ENCODE results near the gene EIF4EBP3.

GRCh38 chr5:140596321-140596741 lies 48.9 kb downstream of the EIF4EBP3 start:
- no peak for TF ChIP-seq CTCF (conservative IDR thresholded peaks at IDR 0.05; ENCODE audit: low read length)
- TF ChIP-seq EZH2phosphoT487 (IDR thresholded peaks at IDR 0.05; ENCODE audit: borderline replicate concordance, low read depth, low read length) = no peak
